SK-N-SH treated with all-trans-retinoic acid at 6 μM for 48 hours (cell line): ENCODE data around the gene CAV3.

Source experiments
- ATAC-seq: fragments of 200-7000 bp; cut with Tn5 transposase; 3 replicates; pipeline ENCODE4 v1.9.1; 2020; ENCODE audit warnings: mild to moderate bottlenecking, moderate library complexity
- ARNTL ChIP-seq: fragments of 450-650 bp; formaldehyde crosslinking; IDR thresholded peaks from 2 replicates; pipeline ENCODE4 v1.5.0; 2020; ENCODE audit warnings: low read depth, mild to moderate bottlenecking, moderate library complexity, borderline replicate concordance
- BACH2 ChIP-seq: fragments of 250-450 bp; sonication (Bioruptor Pico); IDR thresholded peaks from 2 replicates; pipeline ENCODE4 v1.9.0; 2021; ENCODE audit warnings: mild to moderate bottlenecking, borderline replicate concordance
- CREB5 ChIP-seq: fragments of 250-450 bp; sonication (Bioruptor Pico); IDR thresholded peaks from 2 replicates; pipeline ENCODE4 v1.5.1; 2020; ENCODE audit warnings: low read depth, mild to moderate bottlenecking, moderate library complexity
- CSDC2 ChIP-seq: fragments of 250-450 bp; sonication (Bioruptor Pico); IDR thresholded peaks from 2 replicates; pipeline ENCODE4 v1.5.0; 2020; ENCODE audit warnings: mild to moderate bottlenecking, moderate library complexity
- ESRRG ChIP-seq: fragments of 250-450 bp; sonication (Bioruptor Pico); IDR thresholded peaks from 2 replicates; pipeline ENCODE4 v1.6.1; 2021; ENCODE audit warnings: mild to moderate bottlenecking
- GLIS3 ChIP-seq: fragments of 250-450 bp; sonication (Bioruptor Pico); IDR thresholded peaks from 2 replicates; pipeline ENCODE4 v1.5.0; 2020; ENCODE audit warnings: mild to moderate bottlenecking, moderate library complexity
- ISL1 ChIP-seq: fragments of 250-450 bp; sonication (Bioruptor Pico); IDR thresholded peaks from 2 replicates; pipeline ENCODE4 v2.1.2; 2022; ENCODE audit warnings: mild to moderate bottlenecking, moderate library complexity
- OSR1 ChIP-seq: fragments of 250-450 bp; sonication (Bioruptor Pico); IDR thresholded peaks from 2 replicates; pipeline ENCODE4 v1.8.0; 2022; ENCODE audit warnings: moderate library complexity, mild to moderate bottlenecking, inconsistent platforms
- PATZ1 ChIP-seq: fragments of 250-450 bp; sonication (Bioruptor Pico); IDR thresholded peaks from 2 replicates; pipeline ENCODE4 v1.8.0; 2020; ENCODE audit warnings: mild to moderate bottlenecking, moderate library complexity, borderline replicate concordance
- POU6F1 ChIP-seq: fragments of 250-450 bp; sonication (Bioruptor Pico); IDR thresholded peaks from 2 replicates; pipeline ENCODE4 v1.8.0; 2021; ENCODE audit warnings: low read depth, mild to moderate bottlenecking, moderate library complexity, borderline replicate concordance
- PPARA ChIP-seq: fragments of 250-450 bp; sonication (Bioruptor Pico); IDR thresholded peaks from 2 replicates; pipeline ENCODE4 v1.5.0; 2020; ENCODE audit warnings: mild to moderate bottlenecking, borderline replicate concordance
- RARB ChIP-seq: fragments of 250-450 bp; sonication (Bioruptor Pico); IDR thresholded peaks from 2 replicates; pipeline ENCODE4 v1.8.0; 2021; ENCODE audit warnings: mild to moderate bottlenecking, moderate library complexity
- SNAI2 ChIP-seq: fragments of 250-450 bp; sonication (Bioruptor Pico); IDR thresholded peaks from 2 replicates; pipeline ENCODE4 v1.5.0; 2020; ENCODE audit warnings: mild to moderate bottlenecking, moderate library complexity
- TCF4 ChIP-seq: fragments of 250-450 bp; sonication (Bioruptor Pico); IDR thresholded peaks from 2 replicates; pipeline ENCODE4 v1.8.0; 2021; ENCODE audit warnings: mild to moderate bottlenecking, moderate library complexity, borderline replicate concordance
- TOX ChIP-seq: fragments of 250-450 bp; sonication (Bioruptor Pico); IDR thresholded peaks from 2 replicates; pipeline ENCODE4 v1.8.0; 2021; ENCODE audit warnings: mild to moderate bottlenecking, moderate library complexity, borderline replicate concordance
- TSHZ2 ChIP-seq: fragments of 250-450 bp; sonication (Bioruptor Pico); IDR thresholded peaks from 2 replicates; pipeline ENCODE4 v1.5.0; 2020; ENCODE audit warnings: mild to moderate bottlenecking, moderate library complexity
- ZC3H10 ChIP-seq: fragments of 250-450 bp; sonication (Bioruptor Pico); IDR thresholded peaks from 2 replicates; pipeline ENCODE4 v1.5.1; 2021; ENCODE audit warnings: mild to moderate bottlenecking, moderate library complexity
- ZFP3 ChIP-seq: fragments of 250-450 bp; sonication (Bioruptor Pico); IDR thresholded peaks from 2 replicates; pipeline ENCODE4 v1.5.0; 2020; ENCODE audit warnings: mild to moderate bottlenecking, moderate library complexity
- ZFP30 ChIP-seq: fragments of 450-650 bp; formaldehyde crosslinking; IDR thresholded peaks from 2 replicates; pipeline ENCODE4 v1.5.0; 2022; ENCODE audit warnings: mild to moderate bottlenecking, moderate library complexity
- ZNF565 ChIP-seq: fragments of 450-650 bp; formaldehyde crosslinking; conservative IDR thresholded peaks from 2 replicates; pipeline ENCODE4 v1.5.0; 2020; ENCODE audit warnings: low read depth, mild to moderate bottlenecking, moderate library complexity
- ZNF70 ChIP-seq: fragments of 450-650 bp; formaldehyde crosslinking; IDR thresholded peaks from 2 replicates; pipeline ENCODE4 v1.5.0; 2020; ENCODE audit warnings: mild to moderate bottlenecking, moderate library complexity
- ZNF8 ChIP-seq: fragments of 450-650 bp; formaldehyde crosslinking; IDR thresholded peaks from 2 replicates; pipeline ENCODE4 v1.5.0; 2020; ENCODE audit warnings: mild to moderate bottlenecking, moderate library complexity
- TF ChIP-seq, protein P1 (sequence below): fragments of 250-450 bp; sonication (Bioruptor Pico); IDR thresholded peaks from 2 replicates; pipeline ENCODE4 v1.5.1; 2021; ENCODE audit warnings: mild to moderate bottlenecking, moderate library complexity

The CAV3 gene

GRCh38 chr3:8757551-8758518 lies 24.2 kb downstream of the CAV3 start:
- no peak for TF ChIP-seq ESRRG (CRISPR knock-in tag)
- no peak for TF ChIP-seq OSR1 (CRISPR knock-in tag)
- TF ChIP-seq ZFP3 = no peak
- TF ChIP-seq PATZ1 (CRISPR knock-in tag) = no peak
- TF ChIP-seq CREB5 (CRISPR knock-in tag) = no peak
- no peak for TF ChIP-seq ZFP30 (CRISPR knock-in tag)
- TF ChIP-seq ARNTL (CRISPR knock-in tag) = no peak
- no peak for TF ChIP-seq ISL1 (CRISPR knock-in tag)
- TF ChIP-seq TSHZ2 = no peak
- TF ChIP-seq CSDC2 = no peak
- no peak for TF ChIP-seq SNAI2
- no peak for TF ChIP-seq TCF4 (CRISPR knock-in tag)
- no peak for TF ChIP-seq GLIS3 (CRISPR knock-in tag)
- no peak for TF ChIP-seq TOX (CRISPR knock-in tag)
- TF ChIP-seq ZNF70 = no peak
- TF ChIP-seq ZNF8 (CRISPR knock-in tag) = no peak
- no peak for ATAC-seq

DNA sequence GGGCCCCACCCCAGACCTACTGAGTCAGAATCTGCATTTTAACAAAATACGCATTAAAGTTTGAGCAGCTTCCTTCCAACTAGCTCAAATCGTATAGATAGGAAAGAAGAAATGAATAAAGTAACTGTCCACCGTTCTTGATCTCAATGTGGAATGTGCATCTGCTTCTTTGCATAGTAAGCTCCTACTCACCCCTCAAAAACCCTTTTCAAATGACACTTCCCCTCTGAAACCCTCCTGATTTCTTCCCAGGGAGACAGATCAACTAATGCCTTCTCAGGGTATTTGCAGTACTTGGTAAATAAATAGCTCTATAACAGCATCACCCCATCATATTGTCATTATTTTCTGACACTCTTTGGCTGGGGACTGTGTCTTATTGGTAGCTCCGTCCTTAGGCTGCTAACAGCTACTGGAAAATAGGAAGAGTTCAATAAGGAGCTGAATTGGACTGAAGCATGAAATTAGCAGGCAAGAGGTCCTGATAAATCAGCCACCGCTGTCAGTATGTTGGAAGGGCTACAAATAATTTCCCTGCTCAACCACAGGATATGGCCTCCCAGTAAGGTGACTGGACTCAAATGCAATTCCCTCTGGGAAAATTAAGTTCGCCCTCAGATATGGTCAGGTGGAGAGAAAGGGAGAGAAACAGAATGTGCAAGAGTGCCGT lies 25.6 kb downstream of the CAV3 start:
- TF ChIP-seq ZFP3 (peak; percentile 91), RARB (CRISPR knock-in tag) (no peak)
- ATAC-seq = no peak

GRCh38 chr3:8760091-8760490 lies 26.5 kb downstream of the CAV3 start:
- no peak for ATAC-seq
- TF ChIP-seq ZC3H10 (CRISPR knock-in tag) = no peak
- TF ChIP-seq BACH2 (CRISPR knock-in tag) = no peak
- TF ChIP-seq ZFP3 = no peak
- no peak for TF ChIP-seq GLIS3 (CRISPR knock-in tag)
- TF ChIP-seq POU6F1 (CRISPR knock-in tag) = no peak
- TF ChIP-seq ZNF565 (CRISPR knock-in tag) = no peak
- TF ChIP-seq TSHZ2 = no peak
- TF ChIP-seq OSR1 (CRISPR knock-in tag) = no peak
- no peak for TF ChIP-seq TCF4 (CRISPR knock-in tag)
- no peak for TF ChIP-seq TOX (CRISPR knock-in tag)
- no peak for TF ChIP-seq ZFP30 (CRISPR knock-in tag)
- TF ChIP-seq SNAI2 = no peak
- no peak for TF ChIP-seq ARNTL (CRISPR knock-in tag)
- TF ChIP-seq, protein P1, sequence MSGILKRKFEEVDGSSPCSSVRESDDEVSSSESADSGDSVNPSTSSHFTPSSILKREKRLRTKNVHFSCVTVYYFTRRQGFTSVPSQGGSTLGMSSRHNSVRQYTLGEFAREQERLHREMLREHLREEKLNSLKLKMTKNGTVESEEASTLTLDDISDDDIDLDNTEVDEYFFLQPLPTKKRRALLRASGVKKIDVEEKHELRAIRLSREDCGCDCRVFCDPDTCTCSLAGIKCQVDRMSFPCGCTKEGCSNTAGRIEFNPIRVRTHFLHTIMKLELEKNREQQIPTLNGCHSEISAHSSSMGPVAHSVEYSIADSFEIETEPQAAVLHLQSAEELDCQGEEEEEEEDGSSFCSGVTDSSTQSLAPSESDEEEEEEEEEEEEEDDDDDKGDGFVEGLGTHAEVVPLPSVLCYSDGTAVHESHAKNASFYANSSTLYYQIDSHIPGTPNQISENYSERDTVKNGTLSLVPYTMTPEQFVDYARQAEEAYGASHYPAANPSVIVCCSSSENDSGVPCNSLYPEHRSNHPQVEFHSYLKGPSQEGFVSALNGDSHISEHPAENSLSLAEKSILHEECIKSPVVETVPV = no peak
- no peak for TF ChIP-seq ISL1 (CRISPR knock-in tag)
- no peak for TF ChIP-seq CSDC2
- no peak for TF ChIP-seq PPARA
- TF ChIP-seq ZNF8 (CRISPR knock-in tag) = no peak
- TF ChIP-seq ZNF70 = no peak
- no peak for TF ChIP-seq RARB (CRISPR knock-in tag)
